RWPE1 (cell line): ENCODE data around the gene TMEM119.

ENCODE experiments used
- CTCF ChIA-PET: fragments of 350-600 bp; sonication (Branson Sonifier 250); formaldehyde crosslinking; extraction: SDS; loops from one replicate; lab custom pipeline; 2021; lab: Yijun Ruan, JAX
- POLR2A ChIA-PET: fragments of 400-600 bp; formaldehyde crosslinking; extraction: SDS; loops from one replicate; lab custom pipeline; 2020; ENCODE audit warnings: antibody characterized with exemption; ENCODE audit not compliant: low non-redundant PET; lab: Yijun Ruan, JAX
- DNase-seq: peaks from one replicate; pipeline ENCODE4 v3.0.0; 2012; ENCODE audit warnings: low spot score
- H3K27ac ChIP-seq: fragments of 450-650 bp; 2 replicates; pipeline ENCODE4 v1.5.1; 2017
- CTCF ChIP-seq: fragments of 450-650 bp; conservative IDR thresholded peaks from 2 replicates; pipeline ENCODE4 v1.5.1; 2017; ENCODE audit warnings: low read depth, mild to moderate bottlenecking

Gene TMEM119

GRCh38 chr12:108638141-108638827, 40.4 kb upstream of the TMEM119 start:
- DNase-seq = no peak
- H3K27ac ChIP-seq = no peak overlapping the region
- ChIA-PET POLR2A (no interaction called here), CTCF (interaction anchor here (1.0 to 1.1 kb wide), 3 partner anchors 17 to 330 kb away, joined by 3 to 4 read pairs (median 3); no protein-coding TSS in a partner anchor)
- TF ChIP-seq CTCF = no peak

- TF ChIP-seq CTCF = no peak
- no peak for DNase-seq
- ChIA-PET CTCF (interaction anchor here (1.0 kb wide), 1 partner anchor 18 kb away, joined by 4 read pairs; no protein-coding TSS in a partner anchor), POLR2A (no interaction called here)
- H3K27ac ChIP-seq = no peak overlapping the region
Measured at GRCh38 chr12:108637222-108637971, 39.5 kb upstream of the TMEM119 start.

- DNase-seq = no peak
- H3K27ac ChIP-seq = no peak overlapping the region
- CTCF ChIA-PET = interaction anchor here (1.0 kb wide), 1 partner anchor 18 kb away, joined by 3 read pairs; no protein-coding TSS in a partner anchor
- TF ChIP-seq CTCF = no peak
- POLR2A ChIA-PET = no interaction called here
Measured at GRCh38 chr12:108635997-108636808, 38.3 kb upstream of the TMEM119 start.

GRCh38 chr12:108635201-108635996, 37.5 kb upstream of the TMEM119 start:
- no peak for TF ChIP-seq CTCF
- ChIA-PET POLR2A (no interaction called here), CTCF (interaction anchor here (0.6 to 1.0 kb wide), 2 partner anchors 17 to 54 kb away, joined by 3 to 6 read pairs; no protein-coding TSS in a partner anchor)
- DNase-seq = no peak
- no peak overlapping the region for H3K27ac ChIP-seq

GRCh38 chr12:108634341-108634751, 36.5 kb upstream of the TMEM119 start:
- no peak for DNase-seq
- CTCF ChIA-PET = interaction anchor here (0.6 kb wide), 1 partner anchor 16 kb away, joined by 3 read pairs; no protein-coding TSS in a partner anchor
- H3K27ac ChIP-seq = no peak overlapping the region
- POLR2A ChIA-PET = no interaction called here
- no peak for TF ChIP-seq CTCF
